A549 (cell line): ENCODE data around the gene FASTK.

Experiments
- BCL3 ChIP-seq: fragments of >200 bp; sonication (Bioruptor Twin); formaldehyde crosslinking; IDR thresholded peaks from 3 replicates; pipeline ENCODE4 v1.6.1; 2016
- CTCF ChIP-seq: fragments of >200 bp; sonication (Bioruptor Twin); formaldehyde crosslinking; IDR thresholded peaks from 3 replicates; pipeline ENCODE4 v1.5.1; 2016
- EHMT2 ChIP-seq: fragments of 200-600 bp; sonication (generic); IDR thresholded peaks from 2 replicates; pipeline ENCODE4 v1.6.1; 2016; ENCODE audit warnings: antibody characterized with exemption, low read depth, mild to moderate bottlenecking, moderate library complexity
- HDAC2 ChIP-seq: fragments of 200-600 bp; sonication (generic); IDR thresholded peaks from 2 replicates; pipeline ENCODE4 v1.6.1; 2016
- JUNB ChIP-seq: fragments of >200 bp; sonication (Bioruptor Twin); formaldehyde crosslinking; IDR thresholded peaks from 2 replicates; pipeline ENCODE4 v1.6.1; 2016
- MAX ChIP-seq: IDR thresholded peaks from 2 replicates; pipeline ENCODE4 v1.6.1; 2012
- PBX3 ChIP-seq: IDR thresholded peaks from 2 replicates; pipeline ENCODE4 v1.6.1; 2012
- POLR2A ChIP-seq: IDR thresholded peaks from 2 replicates; pipeline ENCODE4 v1.6.1; 2012; ENCODE audit warnings: mild to moderate bottlenecking, low read length
- RAD21 ChIP-seq, 2 experiments: fragments of >200 bp in 1 of 2; sonication (Bioruptor Twin) in 1 of 2; formaldehyde crosslinking in 1 of 2; IDR thresholded peaks in 1 of 2; conservative IDR thresholded peaks in 1 of 2; 2 replicates in 1 of 2; 3 replicates in 1 of 2; pipeline ENCODE4 v1.6.1; 2012 to 2018; ENCODE audit warnings: inconsistent platforms in 1 of 2
- REST ChIP-seq: fragments of 200-600 bp; sonication (generic); IDR thresholded peaks from 2 replicates; pipeline ENCODE4 v1.6.1; 2016; ENCODE audit warnings: antibody characterized with exemption, mild to moderate bottlenecking, moderate library complexity
- RFX5 ChIP-seq: fragments of 450-650 bp; IDR thresholded peaks from 2 replicates; pipeline ENCODE4 v1.7.1; 2014; ENCODE audit warnings: antibody characterized with exemption, mild to moderate bottlenecking, moderate library complexity
- ZNF302 ChIP-seq: fragments of 250-450 bp; sonication (Bioruptor Pico); IDR thresholded peaks from 2 replicates; pipeline ENCODE4 v1.9.0; 2021; ENCODE audit warnings: inconsistent platforms, mild to moderate bottlenecking, moderate library complexity

GRCh38 chr7:151057989-151058780 lies 22.4 kb downstream of the FASTK start:
- TF ChIP-seq CTCF (no peak), PBX3 (no peak), JUNB (no peak), MAX (peak; percentile 53), EHMT2 (no peak), BCL3 (0 out of 3 replicates have a peak, but pooled peaks have one; percentile 12), HDAC2 (no peak), POLR2A (peak; percentile 75), ZNF302 (CRISPR knock-in tag) (no peak), RAD21 (conservative IDR thresholded peaks at IDR 0.05 in 1 of 2, IDR thresholded peaks at IDR 0.05 in 1 of 2) (no peak), REST (no peak), RFX5 (no peak)
